Measurements from ENCODE around the gene FAM177A1. TPM values are rescaled to one million over a fixed set of nuclear protein-coding genes. Genes with fewer than 3 reads are reported as not detected.
"Not testable (repeated sequence)": the region's sequence is repeated elsewhere in the genome, so short reads cannot be mapped to it uniquely, and the experiment has no call there.

The FAM177A1 gene
- total RNA-seq, 1 experiment from 2014 or later = 46.7 TPM

DNA sequence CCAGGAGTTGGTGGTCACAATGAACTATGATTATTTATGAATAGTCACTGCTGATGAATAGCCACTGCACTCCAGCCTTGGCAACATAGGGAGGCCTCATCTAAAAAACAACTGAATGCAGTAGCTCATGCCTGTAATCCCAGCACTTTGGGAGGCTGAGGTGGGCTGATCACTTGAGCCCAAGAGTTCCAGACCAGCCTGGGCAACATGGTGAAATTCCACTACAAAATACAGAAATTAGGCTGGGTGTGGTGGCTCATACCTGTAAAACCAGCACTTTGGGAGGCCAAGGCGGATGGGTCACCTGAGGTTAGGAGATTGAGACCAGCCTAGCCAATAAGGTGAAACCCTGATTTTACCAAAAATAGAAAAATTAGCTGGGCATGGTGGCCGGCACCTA is 13.5 kb upstream of the FAM177A1 start:
- in situ Hi-C loops (cut with HindIII; ENCODE audit: low pct_unique_long_range_greater_than_20kb, low sequenced_read_pairs) = no loop called here
- H3K27me3 ChIP-seq (ENCODE audit: control insufficient read depth, insufficient read depth, low read length) = no peaks in the 10 kb centered on the region
- no peak overlapping the region for H3K4me3 ChIP-seq (ENCODE audit: low read depth in 2 of 2, low read length in 2 of 2)
- intact Hi-C loops (cut with micrococcal nuclease; ENCODE audit: unreplicated experiment) = no loop called here
- no TSS peak for BruUV-seq (replicated peaks)
- no peaks in the 10 kb centered on the region for H3K9me3 ChIP-seq (ENCODE audit: control insufficient read depth, insufficient read depth, low read depth, low read length)
- TF ChIP-seq POLR2AphosphoS5 (IDR thresholded peaks at IDR 0.05; ENCODE audit: low read depth, low read length) (no peak), TCF7L2 (IDR thresholded peaks at IDR 0.05; ENCODE audit: low read depth, low read length) (no peak), SIN3A (IDR thresholded peaks at IDR 0.05; ENCODE audit: borderline replicate concordance, insufficient read depth, low read depth, low read length) (no peak)
- TF ChIP-seq, protein P1, sequence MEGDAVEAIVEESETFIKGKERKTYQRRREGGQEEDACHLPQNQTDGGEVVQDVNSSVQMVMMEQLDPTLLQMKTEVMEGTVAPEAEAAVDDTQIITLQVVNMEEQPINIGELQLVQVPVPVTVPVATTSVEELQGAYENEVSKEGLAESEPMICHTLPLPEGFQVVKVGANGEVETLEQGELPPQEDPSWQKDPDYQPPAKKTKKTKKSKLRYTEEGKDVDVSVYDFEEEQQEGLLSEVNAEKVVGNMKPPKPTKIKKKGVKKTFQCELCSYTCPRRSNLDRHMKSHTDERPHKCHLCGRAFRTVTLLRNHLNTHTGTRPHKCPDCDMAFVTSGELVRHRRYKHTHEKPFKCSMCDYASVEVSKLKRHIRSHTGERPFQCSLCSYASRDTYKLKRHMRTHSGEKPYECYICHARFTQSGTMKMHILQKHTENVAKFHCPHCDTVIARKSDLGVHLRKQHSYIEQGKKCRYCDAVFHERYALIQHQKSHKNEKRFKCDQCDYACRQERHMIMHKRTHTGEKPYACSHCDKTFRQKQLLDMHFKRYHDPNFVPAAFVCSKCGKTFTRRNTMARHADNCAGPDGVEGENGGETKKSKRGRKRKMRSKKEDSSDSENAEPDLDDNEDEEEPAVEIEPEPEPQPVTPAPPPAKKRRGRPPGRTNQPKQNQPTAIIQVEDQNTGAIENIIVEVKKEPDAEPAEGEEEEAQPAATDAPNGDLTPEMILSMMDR (IDR thresholded peaks at IDR 0.05) = no peak
- TF ChIP-seq, protein P2, sequence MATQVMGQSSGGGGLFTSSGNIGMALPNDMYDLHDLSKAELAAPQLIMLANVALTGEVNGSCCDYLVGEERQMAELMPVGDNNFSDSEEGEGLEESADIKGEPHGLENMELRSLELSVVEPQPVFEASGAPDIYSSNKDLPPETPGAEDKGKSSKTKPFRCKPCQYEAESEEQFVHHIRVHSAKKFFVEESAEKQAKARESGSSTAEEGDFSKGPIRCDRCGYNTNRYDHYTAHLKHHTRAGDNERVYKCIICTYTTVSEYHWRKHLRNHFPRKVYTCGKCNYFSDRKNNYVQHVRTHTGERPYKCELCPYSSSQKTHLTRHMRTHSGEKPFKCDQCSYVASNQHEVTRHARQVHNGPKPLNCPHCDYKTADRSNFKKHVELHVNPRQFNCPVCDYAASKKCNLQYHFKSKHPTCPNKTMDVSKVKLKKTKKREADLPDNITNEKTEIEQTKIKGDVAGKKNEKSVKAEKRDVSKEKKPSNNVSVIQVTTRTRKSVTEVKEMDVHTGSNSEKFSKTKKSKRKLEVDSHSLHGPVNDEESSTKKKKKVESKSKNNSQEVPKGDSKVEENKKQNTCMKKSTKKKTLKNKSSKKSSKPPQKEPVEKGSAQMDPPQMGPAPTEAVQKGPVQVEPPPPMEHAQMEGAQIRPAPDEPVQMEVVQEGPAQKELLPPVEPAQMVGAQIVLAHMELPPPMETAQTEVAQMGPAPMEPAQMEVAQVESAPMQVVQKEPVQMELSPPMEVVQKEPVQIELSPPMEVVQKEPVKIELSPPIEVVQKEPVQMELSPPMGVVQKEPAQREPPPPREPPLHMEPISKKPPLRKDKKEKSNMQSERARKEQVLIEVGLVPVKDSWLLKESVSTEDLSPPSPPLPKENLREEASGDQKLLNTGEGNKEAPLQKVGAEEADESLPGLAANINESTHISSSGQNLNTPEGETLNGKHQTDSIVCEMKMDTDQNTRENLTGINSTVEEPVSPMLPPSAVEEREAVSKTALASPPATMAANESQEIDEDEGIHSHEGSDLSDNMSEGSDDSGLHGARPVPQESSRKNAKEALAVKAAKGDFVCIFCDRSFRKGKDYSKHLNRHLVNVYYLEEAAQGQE (IDR thresholded peaks at IDR 0.05; ENCODE audit: insufficient read depth in 1 of 2, low read depth in 2 of 2, low read length in 1 of 2) = no peak
- no peak overlapping the region for H3K27ac ChIP-seq (ENCODE audit: low read length)
- no peaks in the 10 kb centered on the region for H3K4me1 ChIP-seq (ENCODE audit: control insufficient read depth, insufficient read depth, low read length)
- ChIA-PET CTCF (no interaction called here), POLR2A (interaction anchor here (0.6 kb wide), 1 partner anchor 9 kb away, joined by 3 read pairs; no protein-coding TSS in a partner anchor)
- peaks cover 10% of the 10 kb centered on the region for H3K36me3 ChIP-seq (ENCODE audit: control insufficient read depth, insufficient read depth, low read length)
- no peak for DNase-seq (ENCODE audit: low read depth, low spot score)
- no peak for ATAC-seq

DNA sequence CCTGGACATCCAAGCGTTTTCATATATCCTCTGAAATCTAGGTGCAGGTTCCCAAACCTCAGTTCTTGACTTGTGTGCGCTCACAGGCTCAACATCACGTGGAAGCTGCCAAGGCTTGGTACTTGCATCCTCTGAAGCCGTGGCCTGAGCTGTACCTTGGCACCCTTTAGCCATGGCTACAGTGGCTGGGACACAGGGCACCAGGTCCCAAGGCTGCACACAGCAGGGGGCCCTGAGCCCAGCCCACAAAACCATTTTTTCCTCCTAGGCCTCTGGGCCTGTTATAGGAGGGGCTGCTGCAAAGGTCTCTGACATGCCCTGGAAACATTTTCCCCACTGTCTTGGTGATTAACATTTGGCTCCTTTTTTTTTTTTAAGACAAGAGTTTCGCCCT is 11.6 kb upstream of the FAM177A1 start:
- intact Hi-C loops (cut with micrococcal nuclease; ENCODE audit: unreplicated experiment) = no loop called here
- in situ Hi-C loops (cut with HindIII; ENCODE audit: low pct_unique_long_range_greater_than_20kb, low sequenced_read_pairs) = no loop called here
- Histone ChIP-seq H3K9me3 (ENCODE audit: control insufficient read depth, insufficient read depth, low read depth, low read length) (no peaks in the 10 kb centered on the region), H3K36me3 (ENCODE audit: control insufficient read depth, insufficient read depth, low read length) (no peaks in the 10 kb centered on the region; the same call in 1 of the 2 replicates), H3K4me1 (ENCODE audit: control insufficient read depth, insufficient read depth, low read length) (no peaks in the 10 kb centered on the region), H3K27me3 (ENCODE audit: control insufficient read depth, insufficient read depth, low read length) (no peaks in the 10 kb centered on the region), H3K27ac (ENCODE audit: low read length) (no peak overlapping the region), H3K4me3 (ENCODE audit: low read depth in 2 of 2, low read length in 2 of 2) (no peak overlapping the region)
- ChIA-PET CTCF (no interaction called here), POLR2A (no interaction called here)
- BruUV-seq (replicated peaks) = no TSS peak
- DNase-seq (ENCODE audit: low read depth, low spot score) (no peak), ATAC-seq (no peak)
- TF ChIP-seq, protein P1 (IDR thresholded peaks at IDR 0.05) = no peak

DNA sequence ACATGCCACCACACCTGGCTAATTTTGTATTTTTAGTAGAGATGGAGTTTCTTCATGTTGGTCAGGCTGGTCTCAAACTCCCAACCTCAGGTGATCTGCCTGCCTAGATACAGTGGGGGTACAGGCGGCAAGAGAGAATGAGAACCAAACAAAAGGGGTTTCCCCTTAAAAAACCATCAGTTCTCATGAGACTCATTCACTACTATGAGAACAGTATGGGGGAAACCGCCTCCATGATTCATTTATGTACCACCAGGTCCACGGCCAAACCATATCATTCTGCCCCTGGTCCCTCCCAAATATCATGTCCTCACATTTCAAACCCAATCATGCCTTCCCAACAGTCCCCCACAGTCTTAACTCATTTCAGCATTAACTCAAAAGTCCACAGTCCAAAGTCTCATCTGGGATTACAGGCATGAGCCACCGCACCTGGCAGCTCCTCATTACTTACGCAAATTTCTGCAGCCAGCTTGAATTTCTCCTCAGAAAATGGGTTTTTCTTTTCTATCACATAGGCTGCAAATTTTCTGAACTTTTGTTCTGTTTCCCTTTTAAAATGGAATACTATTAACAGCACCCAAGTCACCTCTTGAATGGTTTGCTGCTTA is 11.0 kb upstream of the FAM177A1 start:
- POLR2A ChIA-PET; H3K9me3 ChIP-seq (ENCODE audit: control insufficient read depth, insufficient read depth, low read depth, low read length); DNase-seq (ENCODE audit: low read depth, low spot score); CTCF ChIA-PET; H3K27ac ChIP-seq (ENCODE audit: low read length); in situ Hi-C loops (cut with HindIII; ENCODE audit: low pct_unique_long_range_greater_than_20kb, low sequenced_read_pairs); H3K4me1 ChIP-seq (ENCODE audit: control insufficient read depth, insufficient read depth, low read length); ATAC-seq; H3K27me3 ChIP-seq (ENCODE audit: control insufficient read depth, insufficient read depth, low read length); H3K36me3 ChIP-seq (ENCODE audit: control insufficient read depth, insufficient read depth, low read length); BruUV-seq (replicated peaks); intact Hi-C loops (cut with micrococcal nuclease; ENCODE audit: unreplicated experiment); H3K4me3 ChIP-seq (ENCODE audit: low read depth in 2 of 2, low read length in 2 of 2): not testable (repeated sequence)

DNA sequence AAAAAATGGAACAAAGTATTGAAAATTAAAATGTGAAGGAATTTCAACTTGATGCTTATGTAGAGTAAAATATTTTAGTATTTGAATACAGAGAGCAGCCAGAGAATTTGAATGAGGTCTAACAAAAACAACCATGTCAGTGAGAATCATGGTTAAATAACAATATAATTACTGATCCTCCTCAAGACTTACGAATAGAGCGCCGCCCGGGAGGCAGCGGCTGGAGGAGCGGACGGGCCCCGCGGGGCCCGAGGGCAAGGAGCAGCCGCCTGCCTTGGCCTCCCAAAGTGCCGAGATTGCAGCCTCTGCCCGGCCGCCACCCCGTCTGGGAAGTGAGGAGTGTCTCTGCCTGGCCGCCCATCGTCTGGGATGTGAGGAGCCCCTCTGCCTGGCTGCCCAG is 7.8 kb upstream of the FAM177A1 start:
- intact Hi-C loops (cut with micrococcal nuclease; ENCODE audit: unreplicated experiment); POLR2A ChIA-PET; BruUV-seq (replicated peaks): not testable (repeated sequence)

More for the DNA sequence above, 7.8 kb upstream of the FAM177A1 start:
- H3K27me3 ChIP-seq (ENCODE audit: control insufficient read depth, insufficient read depth, low read length); H3K4me3 ChIP-seq (ENCODE audit: low read depth in 2 of 2, low read length in 2 of 2); CTCF ChIA-PET; H3K36me3 ChIP-seq (ENCODE audit: control insufficient read depth, insufficient read depth, low read length); DNase-seq (ENCODE audit: low read depth, low spot score); H3K27ac ChIP-seq (ENCODE audit: low read length); ATAC-seq; H3K9me3 ChIP-seq (ENCODE audit: control insufficient read depth, insufficient read depth, low read depth, low read length); H3K4me1 ChIP-seq (ENCODE audit: control insufficient read depth, insufficient read depth, low read length); in situ Hi-C loops (cut with HindIII; ENCODE audit: low pct_unique_long_range_greater_than_20kb, low sequenced_read_pairs): not testable (repeated sequence)
